Ammon's horn (tissue), 1 donor: ENCODE data around the gene PTH2R.
"Not testable (repeated sequence)": the region's sequence is repeated elsewhere in the genome, so short reads cannot be mapped to it uniquely, and the experiment has no call there.

Experiments
- DNase-seq: peaks from one replicate; pipeline ENCODE4 v3.0.0-alpha.2; 2016; ENCODE audit warnings: low spot score

The PTH2R gene

DNA sequence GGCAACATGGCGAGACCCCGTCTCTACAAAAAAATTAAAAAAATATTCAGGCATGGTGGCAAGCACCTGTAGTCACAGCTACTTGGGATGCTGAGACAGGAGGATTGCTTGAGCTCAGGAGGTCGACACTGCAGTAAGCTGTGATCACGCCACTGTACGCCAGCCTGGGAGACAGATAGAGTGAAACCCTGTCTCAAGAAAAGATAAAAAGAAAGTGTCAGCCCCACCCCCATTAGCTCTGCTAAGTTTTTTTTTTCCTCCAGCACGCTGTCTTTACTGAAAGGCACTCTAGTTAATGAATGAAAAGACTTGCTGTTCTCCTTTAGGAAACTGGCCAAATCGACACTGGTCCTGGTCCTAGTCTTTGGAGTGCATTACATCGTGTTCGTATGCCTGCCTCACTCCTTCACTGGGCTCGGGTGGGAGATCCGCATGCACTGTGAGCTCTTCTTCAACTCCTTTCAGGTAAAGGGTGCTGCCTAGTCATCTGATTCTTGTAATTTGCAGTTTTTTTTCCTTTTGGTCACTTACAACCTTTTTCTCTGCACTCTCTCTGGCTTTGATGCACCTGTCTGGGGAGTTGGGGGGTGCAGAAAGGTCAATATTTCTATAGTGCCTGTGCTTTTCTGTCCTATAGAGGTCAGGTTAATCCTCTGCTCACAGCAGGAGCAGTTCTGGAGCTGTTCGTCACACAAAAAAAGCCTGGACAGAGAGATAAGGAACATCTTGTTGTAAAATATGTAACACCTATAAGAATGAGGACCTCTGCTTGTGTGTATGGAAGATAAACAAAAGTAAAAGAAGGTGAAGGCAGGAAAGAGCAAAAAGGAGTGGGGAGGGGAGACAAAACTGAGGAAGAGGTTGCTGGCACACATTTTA is 82.3 kb downstream of the PTH2R start:
- peak; percentile 26 for DNase-seq

DNA sequence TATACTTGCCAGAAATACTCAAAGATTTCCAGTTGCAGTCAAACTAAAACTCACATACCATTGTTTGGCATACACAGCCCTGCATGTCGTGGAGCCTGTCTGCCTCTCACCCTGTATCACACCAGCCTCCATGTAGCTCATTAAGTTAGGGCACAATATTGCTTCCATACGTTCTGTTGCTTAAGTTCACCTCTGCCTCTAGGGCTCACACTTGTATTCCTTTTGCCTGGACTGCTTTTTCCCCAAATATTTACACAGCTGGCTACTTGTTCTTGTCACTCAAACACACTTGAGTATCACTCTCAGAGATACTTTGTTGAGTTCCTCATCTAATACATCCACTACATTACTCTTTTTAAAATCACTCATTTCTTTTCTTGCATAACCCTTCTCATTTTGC is 83.1 kb downstream of the PTH2R start:
- DNase-seq: no peak

DNA sequence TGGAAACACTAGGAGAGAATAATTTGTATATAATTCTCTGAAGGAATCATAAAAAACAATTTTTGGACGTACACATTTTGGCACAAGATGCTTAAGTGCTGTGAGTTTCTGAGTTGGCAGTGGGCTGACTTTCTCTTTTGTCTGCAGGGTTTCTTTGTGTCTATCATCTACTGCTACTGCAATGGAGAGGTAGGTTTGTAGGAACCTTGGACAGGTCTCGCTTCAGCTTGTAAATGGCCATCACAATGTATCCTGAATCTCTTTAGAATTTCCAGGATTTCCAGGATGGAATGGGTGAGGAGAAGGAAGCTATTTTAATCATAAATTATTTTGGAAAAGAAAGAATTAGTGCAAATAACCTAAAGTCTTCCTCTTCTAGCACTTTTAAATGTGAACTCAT is 83.9 kb downstream of the PTH2R start:
- no peak for DNase-seq

DNA sequence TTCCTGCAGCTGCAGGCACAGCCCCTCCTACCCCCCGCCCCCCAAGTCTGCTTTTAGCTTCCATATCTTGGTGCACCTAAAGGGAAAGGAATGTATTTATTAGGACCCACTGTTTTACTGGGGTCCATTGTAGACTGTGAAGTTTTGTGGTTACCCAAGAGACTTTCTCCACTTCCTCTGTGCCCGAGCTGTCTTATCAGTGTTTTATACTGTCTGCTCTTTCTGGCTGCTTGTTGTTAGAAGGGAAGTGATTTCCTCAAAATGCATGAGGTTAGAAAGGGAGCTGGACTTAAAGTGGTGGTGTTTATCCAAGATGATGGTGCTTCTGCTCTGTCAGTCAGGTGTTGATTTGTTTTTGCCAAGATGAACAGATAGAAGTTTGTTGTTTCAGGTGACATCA is 85.0 kb downstream of the PTH2R start:
- peak; percentile 15 for DNase-seq

DNA sequence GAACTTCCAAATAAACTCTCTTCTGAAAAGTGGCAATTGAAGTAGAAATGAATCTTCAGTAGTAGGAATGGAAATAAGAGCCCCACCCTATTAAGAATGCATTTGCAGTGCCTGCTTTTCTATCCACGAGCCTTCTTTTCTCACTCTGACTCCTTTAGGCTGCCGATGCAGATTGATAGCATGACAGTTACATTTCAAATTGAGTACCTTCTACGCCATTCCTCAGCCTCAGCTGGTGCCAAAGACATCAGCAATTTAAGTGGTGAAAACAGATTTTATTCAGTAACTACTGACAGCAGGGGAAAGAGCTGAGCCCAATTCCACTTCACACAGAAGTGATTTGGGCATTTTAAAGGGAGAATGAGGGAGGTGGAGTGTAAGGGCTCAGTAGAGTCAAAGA is 85.5 kb downstream of the PTH2R start:
- DNase-seq: no peak

DNA sequence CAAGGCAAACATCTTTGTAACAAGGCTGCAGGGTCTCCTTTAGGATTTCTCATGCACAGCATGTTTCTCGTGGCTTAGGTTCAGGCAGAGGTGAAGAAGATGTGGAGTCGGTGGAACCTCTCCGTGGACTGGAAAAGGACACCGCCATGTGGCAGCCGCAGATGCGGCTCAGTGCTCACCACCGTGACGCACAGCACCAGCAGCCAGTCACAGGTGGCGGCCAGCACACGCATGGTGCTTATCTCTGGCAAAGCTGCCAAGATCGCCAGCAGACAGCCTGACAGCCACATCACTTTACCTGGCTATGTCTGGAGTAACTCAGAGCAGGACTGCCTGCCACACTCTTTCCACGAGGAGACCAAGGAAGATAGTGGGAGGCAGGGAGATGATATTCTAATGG is 86.6 kb downstream of the PTH2R start:
- no peak for DNase-seq

DNA sequence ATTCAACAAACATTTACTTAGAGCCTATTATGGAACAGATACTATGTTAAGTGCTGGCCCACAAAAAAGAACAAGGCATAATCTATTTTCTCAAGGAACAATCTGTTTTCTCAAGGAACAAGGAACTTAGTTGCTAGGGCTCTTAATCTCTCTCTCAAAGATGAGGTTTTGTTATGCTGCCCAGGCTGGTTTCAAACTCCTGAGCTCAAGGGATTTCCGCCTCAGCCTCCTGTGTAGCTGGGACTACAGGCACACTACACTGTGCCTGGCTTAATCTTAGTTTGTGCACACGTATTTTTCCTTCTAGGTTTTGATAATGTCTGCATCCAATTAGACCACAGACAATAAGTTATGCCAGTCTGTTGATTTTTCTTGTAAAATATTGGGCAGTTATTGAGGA is 89.5 kb downstream of the PTH2R start:
- no peak for DNase-seq

DNA sequence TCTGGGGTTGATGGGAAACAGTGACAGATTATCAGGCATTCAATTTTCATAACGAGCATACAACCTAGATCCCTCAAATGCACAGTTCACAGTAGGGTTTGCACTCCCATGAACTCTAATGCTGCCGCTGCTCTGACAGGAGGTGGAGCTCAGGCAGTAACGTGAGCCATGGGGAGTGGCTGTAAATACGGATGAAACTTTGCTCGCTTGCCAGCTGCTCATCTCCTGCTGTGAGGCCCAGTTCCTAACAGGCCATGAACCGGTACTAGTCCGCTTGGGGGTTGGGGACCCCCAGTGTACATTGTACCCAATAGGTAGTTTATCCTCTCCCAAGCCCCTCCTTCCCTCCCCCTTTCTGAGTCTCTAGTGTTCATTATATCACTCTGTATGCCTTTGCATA is 94.6 kb downstream of the PTH2R start:
- DNase-seq: no peak

DNA sequence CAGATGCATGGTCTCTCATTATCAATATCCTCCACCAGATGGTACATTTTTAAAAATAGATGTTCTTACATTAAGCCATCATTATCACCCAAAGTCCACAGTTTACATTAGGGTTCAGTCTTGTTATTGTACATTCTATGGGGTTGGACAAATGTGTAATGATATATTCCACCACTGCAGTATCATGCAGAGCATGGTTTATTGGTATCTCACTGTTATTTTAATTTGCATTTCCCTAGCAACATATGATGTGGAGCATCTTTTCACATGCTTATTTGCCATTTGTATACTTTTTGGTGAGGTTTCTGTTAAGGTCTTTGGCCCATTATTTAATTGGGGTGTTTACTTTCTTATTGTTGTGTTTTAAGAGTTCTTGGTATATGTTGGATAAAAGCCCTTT is 95.7 kb downstream of the PTH2R start:
- no peak for DNase-seq

DNA sequence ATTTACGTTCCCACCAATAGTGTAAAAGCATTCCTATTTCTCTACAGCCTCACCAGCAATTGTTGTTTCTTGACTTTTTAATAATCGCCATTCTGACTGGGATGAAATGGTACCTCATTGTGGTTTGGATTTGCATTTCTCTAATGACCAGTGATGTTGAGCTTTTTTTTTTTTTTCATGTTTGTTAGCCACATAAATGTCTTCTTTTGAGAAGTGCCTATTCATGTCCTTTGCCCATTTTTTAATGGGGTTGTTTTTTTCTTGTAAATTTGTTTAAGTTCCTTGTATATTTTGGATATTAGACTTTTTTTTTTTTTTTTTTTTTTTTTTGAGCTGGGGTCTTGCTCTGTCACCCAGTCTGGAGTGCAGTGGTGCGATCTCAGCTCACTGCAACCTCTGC is 98.8 kb downstream of the PTH2R start:
- not testable (repeated sequence) for DNase-seq

DNA sequence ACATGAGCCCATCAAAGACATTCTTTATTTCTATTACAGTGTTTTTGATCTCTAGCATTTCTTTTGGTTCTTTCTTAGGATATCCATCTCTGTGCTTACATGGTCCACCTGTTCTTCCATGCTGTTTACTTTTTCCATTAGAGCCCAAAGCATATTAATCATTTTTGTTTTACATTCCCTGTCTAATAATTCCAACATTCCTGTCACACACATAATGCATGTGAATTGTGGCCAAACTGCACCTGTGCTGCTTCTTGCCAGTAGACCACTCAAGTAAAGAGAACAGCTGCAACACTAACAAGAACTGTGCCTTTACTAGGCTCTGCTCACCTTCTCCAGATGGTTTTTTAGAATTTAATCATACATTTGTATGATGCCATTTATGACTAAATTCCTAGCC is 103.0 kb downstream of the PTH2R start:
- DNase-seq: no peak

DNA sequence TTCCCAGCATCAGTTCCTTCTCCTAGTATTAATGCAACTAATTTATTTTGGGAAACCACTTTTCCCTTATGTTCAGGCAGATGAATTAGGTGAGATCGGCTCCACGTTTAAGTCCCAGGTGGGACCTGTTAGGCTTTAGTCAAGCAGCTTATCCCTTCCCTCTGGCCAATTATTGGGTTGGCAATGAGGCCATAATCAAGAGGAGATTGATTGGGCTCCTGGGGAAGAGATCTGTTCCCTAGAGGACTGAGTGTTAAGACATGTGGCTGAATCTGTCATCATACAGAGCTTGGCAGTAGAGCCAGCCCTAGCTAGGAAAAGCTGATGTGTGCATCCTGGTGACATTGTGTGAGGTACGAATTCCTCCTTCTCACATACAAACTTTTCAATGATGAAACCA is 104.4 kb downstream of the PTH2R start:
- no peak for DNase-seq

DNA sequence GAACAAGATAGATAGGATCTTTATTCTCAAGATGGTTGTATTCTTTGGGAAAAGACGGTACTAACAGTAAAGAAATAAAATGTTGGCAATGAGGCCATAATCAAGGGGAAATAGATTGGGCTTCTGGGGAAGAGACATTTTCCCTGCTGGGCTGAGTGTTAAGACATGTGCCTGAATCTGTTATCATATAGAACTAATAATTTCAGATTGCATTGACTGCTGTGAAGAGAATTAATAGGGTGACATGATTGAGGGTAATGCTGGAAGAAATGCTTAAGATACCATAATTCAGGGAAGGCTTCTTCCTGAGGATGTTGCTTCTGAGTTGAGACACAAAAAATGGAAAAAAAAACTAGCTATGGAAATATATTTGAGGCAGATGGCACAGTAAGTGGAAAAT is 105.0 kb downstream of the PTH2R start:
- no peak for DNase-seq

DNA sequence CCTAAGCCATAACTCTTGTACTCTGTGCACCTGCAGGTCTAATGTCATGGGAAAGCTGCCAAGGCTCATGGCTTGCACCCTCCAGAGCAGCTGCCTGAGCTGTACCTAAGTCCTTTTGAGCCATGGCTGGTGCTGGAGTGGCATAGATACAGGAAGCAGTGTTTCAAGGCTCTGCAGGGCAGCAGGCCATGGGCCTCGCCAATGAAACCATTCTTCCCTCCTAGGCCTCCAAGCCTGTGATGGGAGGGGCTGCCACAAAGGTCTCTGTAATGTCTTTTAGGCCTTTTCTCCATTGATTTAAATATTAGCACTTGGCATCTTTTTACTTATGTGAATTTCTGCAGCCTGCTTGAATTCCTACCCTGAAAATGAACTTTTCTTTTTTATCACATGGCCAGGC is 108.5 kb downstream of the PTH2R start:
- no peak for DNase-seq

DNA sequence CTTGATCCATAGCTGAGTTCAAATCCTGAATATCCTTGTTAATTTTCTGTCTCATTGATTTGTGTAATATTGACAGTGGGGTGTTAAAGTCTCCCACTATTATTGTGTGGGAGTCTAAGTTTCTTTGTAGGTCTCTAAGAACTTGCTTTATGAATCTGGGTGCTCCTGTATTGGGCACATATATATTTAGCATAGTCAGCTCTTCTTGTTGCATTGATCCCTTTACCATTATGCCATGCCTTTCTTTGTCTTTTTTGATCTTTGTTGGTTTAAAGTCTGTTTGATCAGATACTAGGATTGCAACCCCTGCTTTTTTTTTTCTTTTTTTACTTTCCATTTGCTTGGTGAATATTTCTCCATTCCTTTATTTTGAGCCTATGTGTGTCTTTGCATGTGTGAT is 116.5 kb downstream of the PTH2R start:
- DNase-seq: not testable (repeated sequence)

DNA sequence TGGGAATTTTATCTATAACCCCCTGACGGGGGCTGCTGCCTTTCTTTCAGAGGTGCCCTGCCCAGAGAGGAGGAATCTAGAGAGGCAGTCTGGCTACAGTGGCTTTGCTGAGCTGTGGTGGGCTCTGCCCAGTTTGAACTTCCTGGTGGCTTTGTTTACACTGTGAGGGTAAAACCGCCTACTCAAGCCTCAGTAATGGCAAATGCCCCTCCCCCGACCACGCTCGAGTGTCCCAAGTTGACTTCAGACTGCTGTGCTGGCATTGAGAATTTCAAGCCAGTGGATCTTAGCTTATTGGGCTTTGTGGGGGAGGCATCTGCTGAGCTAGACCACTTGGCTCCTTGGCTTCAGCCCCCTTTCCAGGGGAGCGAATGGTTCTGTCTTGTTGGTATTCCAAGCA is 118.6 kb downstream of the PTH2R start:
- DNase-seq: not testable (repeated sequence)

DNA sequence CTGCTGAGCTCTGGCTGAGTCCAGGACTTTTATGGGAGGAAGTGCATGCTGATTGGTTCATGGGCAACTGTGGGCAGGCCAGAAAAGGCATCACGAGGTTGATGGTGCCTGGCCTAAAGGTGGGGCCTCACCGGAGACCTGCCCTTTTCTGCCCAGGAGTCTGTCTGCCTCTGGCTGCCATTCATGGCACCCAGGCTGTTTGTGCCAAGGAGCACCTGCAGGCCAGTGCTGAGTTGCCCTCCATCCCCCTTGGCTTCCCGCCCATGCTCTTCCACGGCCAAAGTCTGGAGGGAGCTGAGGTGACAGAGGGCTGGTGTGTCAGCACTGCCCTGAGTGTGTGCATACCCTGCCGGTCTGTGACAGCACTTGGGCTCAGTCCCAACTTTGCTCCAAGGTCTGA is 123.2 kb downstream of the PTH2R start:
- no peak for DNase-seq

DNA sequence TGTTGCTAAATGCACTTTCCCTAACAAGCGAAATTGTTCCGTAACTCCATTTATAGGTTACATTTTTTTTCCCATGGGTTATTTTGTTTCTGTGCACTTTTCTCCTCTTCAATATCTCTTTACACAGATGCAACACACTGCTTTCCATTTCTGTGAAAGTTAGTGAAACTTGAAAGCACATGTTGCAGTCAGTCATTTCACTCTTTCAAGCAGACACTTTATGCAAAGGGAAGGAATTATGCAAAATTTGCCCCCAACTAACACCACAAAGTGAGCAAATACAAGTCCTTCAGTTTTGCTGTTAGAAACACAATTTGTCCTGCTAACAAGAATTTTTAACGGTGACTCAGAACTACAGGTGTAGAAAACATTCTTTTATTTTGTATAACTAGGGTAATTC is 124.8 kb downstream of the PTH2R start:
- DNase-seq: no peak

DNA sequence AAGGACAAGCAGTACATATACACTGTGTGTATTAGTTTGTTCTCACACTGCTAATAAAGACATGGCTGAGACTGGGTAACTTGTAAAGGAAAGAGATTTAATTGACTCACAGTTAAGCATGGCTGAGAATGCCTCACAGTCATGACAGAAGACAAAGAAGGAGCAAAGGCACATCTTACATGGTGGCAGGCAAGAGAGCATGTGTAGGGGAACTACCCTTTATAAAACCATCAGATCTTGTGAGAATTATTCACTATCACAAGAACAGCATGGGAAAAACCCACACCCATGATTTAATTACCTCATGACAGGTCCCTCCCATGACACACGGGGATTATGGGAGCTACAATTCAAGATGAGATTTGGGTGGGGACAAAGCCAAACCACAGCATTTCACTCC is 129.0 kb downstream of the PTH2R start:
- DNase-seq: not testable (repeated sequence)

DNA sequence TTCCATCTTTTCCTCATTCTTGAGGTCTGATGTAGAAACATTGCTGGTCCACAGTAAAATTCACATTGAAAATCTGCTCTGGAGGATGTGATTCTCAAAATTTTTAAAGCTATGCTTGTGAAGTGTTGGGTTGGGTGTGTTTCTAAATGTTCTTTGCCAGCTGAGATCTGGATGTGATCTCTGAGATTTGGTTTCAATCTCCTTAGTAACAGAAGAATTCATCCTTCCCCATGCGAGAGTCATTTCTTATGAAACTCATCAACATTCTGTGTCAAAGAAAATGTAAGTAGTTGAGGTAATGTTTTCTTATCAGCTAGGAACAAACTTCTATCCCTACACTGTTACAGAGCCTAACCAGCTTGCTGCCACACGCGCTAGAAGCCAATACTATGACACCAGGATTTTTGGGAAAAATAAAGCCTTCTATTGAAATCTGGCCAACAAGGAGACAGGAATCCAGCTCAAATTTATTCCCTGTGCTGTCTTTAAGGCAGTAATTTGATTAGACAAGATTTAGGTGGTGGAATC is 134.9 kb downstream of the PTH2R start:
- no peak for DNase-seq

DNA sequence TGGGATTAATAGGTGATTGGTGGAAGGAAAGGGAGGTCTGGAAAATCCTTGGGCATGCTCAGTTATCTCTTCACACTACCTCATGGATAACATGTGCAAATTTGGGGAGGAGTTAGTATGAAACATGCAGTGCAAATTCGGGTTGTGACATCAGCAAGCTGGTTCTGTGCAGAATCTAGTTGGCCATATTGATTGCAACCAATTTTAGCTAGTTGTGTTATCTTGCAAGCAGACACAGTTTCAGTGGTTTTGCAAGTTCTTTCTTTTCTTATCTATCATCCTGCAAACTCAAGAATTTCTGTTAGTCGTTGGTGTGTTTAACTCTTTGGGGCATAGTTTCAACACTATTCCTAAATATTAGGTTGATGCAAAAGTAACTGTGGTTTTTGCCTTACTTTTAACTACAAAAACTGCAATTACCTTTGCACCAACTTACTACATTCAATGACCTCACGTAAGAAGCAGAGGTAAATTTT is 135.4 kb downstream of the PTH2R start:
- DNase-seq: no peak

DNA sequence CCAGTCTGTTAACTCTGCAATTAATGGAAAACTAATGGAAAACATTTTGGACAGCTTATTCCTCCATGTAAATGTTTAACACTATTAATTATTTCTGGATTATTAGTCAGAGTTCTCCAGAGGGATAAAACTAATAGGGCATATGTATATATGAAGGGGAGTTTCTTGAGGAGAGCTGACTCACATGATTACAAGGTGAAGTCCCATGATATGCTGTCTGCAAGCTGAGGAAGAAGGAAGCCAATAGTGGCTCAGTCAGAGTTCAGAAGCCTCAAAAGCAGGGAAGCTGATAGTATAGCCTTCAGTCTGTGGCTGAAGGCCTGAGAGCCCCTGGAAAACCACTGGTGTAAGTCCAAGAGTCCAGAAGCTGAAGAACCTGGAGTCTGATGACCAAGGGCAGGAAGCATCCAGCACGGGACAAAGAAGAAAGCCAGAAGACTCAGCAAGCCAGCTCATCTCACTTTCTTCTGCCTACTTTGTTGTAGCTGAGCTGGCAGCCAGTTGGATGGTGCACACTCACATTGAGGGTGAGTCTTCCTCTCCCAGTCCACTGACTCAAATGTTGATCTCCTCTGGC is 136.0 kb downstream of the PTH2R start:
- DNase-seq: no peak
